HepG2 (cell line): ENCODE data around the gene ZFR. TPM values are rescaled to one million over a fixed set of nuclear protein-coding genes. Genes with fewer than 3 reads are reported as not detected.

Source experiments
- AGO2 ChIP-seq: fragments of 200-400 bp; formaldehyde crosslinking; optimal IDR thresholded peaks from 2 replicates; pipeline ENCODE3; 2017; ENCODE audit warnings: mild to moderate bottlenecking, low read depth, low read length, moderate library complexity
- ATF1 ChIP-seq: IDR thresholded peaks from 2 replicates; pipeline ENCODE4 v1.6.1; 2016; ENCODE audit warnings: mild to moderate bottlenecking, control low read depth
- CENPT ChIP-seq: sonication (generic); formaldehyde crosslinking; IDR thresholded peaks from 2 replicates; pipeline ENCODE4 v1.8.0; 2022; ENCODE audit warnings: low read depth, mild to moderate bottlenecking, moderate library complexity, missing genetic modification reagents
- DR1 ChIP-seq: sonication (generic); formaldehyde crosslinking; IDR thresholded peaks from 2 replicates; pipeline ENCODE4 v1.8.0; 2021; ENCODE audit warnings: mild to moderate bottlenecking, missing genetic modification reagents, inconsistent platforms
- HMG20B ChIP-seq: conservative IDR thresholded peaks from 2 replicates; pipeline ENCODE4 v1.6.1; 2016; ENCODE audit warnings: missing genetic modification reagents, missing compliant biosample characterization
- HOXA3 ChIP-seq: sonication (generic); formaldehyde crosslinking; IDR thresholded peaks from 2 replicates; pipeline ENCODE4 v1.5.0; 2020; ENCODE audit warnings: missing genetic modification reagents
- KAT2B ChIP-seq: fragments of 150-350 bp; IDR thresholded peaks from 2 replicates; pipeline ENCODE4 v1.6.1; 2014; ENCODE audit warnings: low read depth, low read length, borderline replicate concordance
- KDM1A ChIP-seq: IDR thresholded peaks from 2 replicates; pipeline ENCODE4 v1.6.1; 2016; ENCODE audit warnings: missing compliant biosample characterization
- KDM2A ChIP-seq: sonication (generic); formaldehyde crosslinking; IDR thresholded peaks from 2 replicates; pipeline ENCODE4 v1.4.0; 2020; ENCODE audit warnings: low read depth, missing genetic modification reagents, borderline replicate concordance
- PCBP1 ChIP-seq: fragments of 200-400 bp; formaldehyde crosslinking; IDR thresholded peaks from 2 replicates; pipeline ENCODE4 v1.6.1; 2017; ENCODE audit warnings: mild to moderate bottlenecking, low read depth, low read length, borderline replicate concordance
- RARG ChIP-seq: sonication (generic); formaldehyde crosslinking; IDR thresholded peaks from 2 replicates; pipeline ENCODE4 v1.4.0; 2020; ENCODE audit warnings: low read depth, mild to moderate bottlenecking, missing genetic modification reagents
- RBM39 ChIP-seq: fragments of 200-400 bp; formaldehyde crosslinking; IDR thresholded peaks from one replicate; pipeline ENCODE4 v1.6.1; 2018; ENCODE audit warnings: antibody characterized with exemption, mild to moderate bottlenecking, low read depth, low read length; ENCODE audit not compliant: poor library complexity, severe bottlenecking
- REL ChIP-seq: sonication (generic); formaldehyde crosslinking; conservative IDR thresholded peaks from 2 replicates; pipeline ENCODE4 v1.8.0; 2022; ENCODE audit warnings: mild to moderate bottlenecking, missing genetic modification reagents, moderate library complexity
- SALL2 ChIP-seq: sonication (generic); formaldehyde crosslinking; IDR thresholded peaks from 2 replicates; pipeline ENCODE4 v1.8.1; 2023; ENCODE audit warnings: mild to moderate bottlenecking, missing genetic modification reagents, inconsistent platforms
- SIN3B ChIP-seq: fragments of 150-350 bp; IDR thresholded peaks from 2 replicates; pipeline ENCODE4 v1.6.1; 2014; ENCODE audit warnings: low read length
- SRSF9 ChIP-seq: fragments of 200-400 bp; formaldehyde crosslinking; IDR thresholded peaks from 2 replicates; pipeline ENCODE4 v1.6.1; 2018; ENCODE audit warnings: borderline replicate concordance, mild to moderate bottlenecking, low read depth, low read length; ENCODE audit not compliant: insufficient read depth, poor library complexity, severe bottlenecking
- TBX2 ChIP-seq: sonication (generic); formaldehyde crosslinking; IDR thresholded peaks from 2 replicates; pipeline ENCODE4 v1.5.0; 2020; ENCODE audit warnings: missing genetic modification reagents, mild to moderate bottlenecking, borderline replicate concordance
- TBX3 ChIP-seq: fragments of 450-650 bp; IDR thresholded peaks from 2 replicates; pipeline ENCODE4 v1.6.1; 2017; ENCODE audit warnings: antibody characterized with exemption, mild to moderate bottlenecking, inconsistent platforms, borderline replicate concordance
- ZNF180 ChIP-seq: sonication (generic); formaldehyde crosslinking; IDR thresholded peaks from 2 replicates; pipeline ENCODE4 v1.4.0; 2020; ENCODE audit warnings: low read depth, missing genetic modification reagents, borderline replicate concordance
- ZNF232 ChIP-seq: sonication (generic); formaldehyde crosslinking; IDR thresholded peaks from 2 replicates; pipeline ENCODE4 v1.4.0; 2020; ENCODE audit warnings: missing genetic modification reagents, borderline replicate concordance
- ZNF282 ChIP-seq: fragments of 450-650 bp; IDR thresholded peaks from 2 replicates; pipeline ENCODE4 v1.6.1; 2018; ENCODE audit not compliant: partially characterized antibody
- ZNF33A ChIP-seq: sonication (generic); formaldehyde crosslinking; IDR thresholded peaks from 2 replicates; pipeline ENCODE4 v1.5.1; 2020; ENCODE audit warnings: missing genetic modification reagents, mild to moderate bottlenecking, moderate library complexity, borderline replicate concordance
- ZNF557 ChIP-seq: sonication (generic); formaldehyde crosslinking; IDR thresholded peaks from 2 replicates; pipeline ENCODE4 v1.4.0; 2020; ENCODE audit warnings: missing genetic modification reagents
- ZNF567 ChIP-seq: sonication (generic); formaldehyde crosslinking; IDR thresholded peaks from 2 replicates; pipeline ENCODE4 v1.8.1; 2023; ENCODE audit warnings: mild to moderate bottlenecking, missing genetic modification reagents, borderline replicate concordance
- ZNF720 ChIP-seq: sonication (generic); formaldehyde crosslinking; IDR thresholded peaks from 2 replicates; pipeline ENCODE4 v1.4.0; 2020; ENCODE audit warnings: missing genetic modification reagents
- ZNF724P ChIP-seq: sonication (generic); formaldehyde crosslinking; IDR thresholded peaks from 2 replicates; pipeline ENCODE4 v1.8.0; 2022; ENCODE audit warnings: missing genetic modification reagents, borderline replicate concordance
- ZNF782 ChIP-seq: sonication (generic); formaldehyde crosslinking; IDR thresholded peaks from 2 replicates; pipeline ENCODE4 v1.4.0; 2020; ENCODE audit warnings: missing genetic modification reagents, mild to moderate bottlenecking, borderline replicate concordance
- ZSCAN22 ChIP-seq: sonication (generic); formaldehyde crosslinking; IDR thresholded peaks from 2 replicates; pipeline ENCODE4 v1.4.0; 2020; ENCODE audit warnings: mild to moderate bottlenecking, missing genetic modification reagents
- polyA plus RNA-seq, 8 experiments: library from polyadenylated mRNA; depleted of rRNA in 3 of 8; stranded (reverse) in 7 of 8; unstranded in 1 of 8; fragments of >200 nt; fragmentation: Illumina TruSeq in 4 of 8; extraction: Trizol in 4 of 8; gene quantifications; 2 replicates each; pipeline versions ENCODE4 v1.2.1 to v1.2.3, GENCODE V29; 2011 to 2016; ENCODE audit warnings: low read depth in 4 of 8, missing spikeins in 1 of 8, mixed read lengths in 1 of 8; ENCODE audit not compliant: insufficient read depth in 1 of 8
- total RNA-seq, 5 experiments: library from RNA; depleted of rRNA; stranded (reverse); fragments of >200 nt; fragmentation: Illumina TruSeq; extraction: Trizol; gene quantifications; 2 replicates each; pipeline ENCODE4 v1.2.3, GENCODE V29; 2016; ENCODE audit warnings: low read depth in 1 of 5
- TF ChIP-seq, protein P1 (sequence below): IDR thresholded peaks from 2 replicates; pipeline ENCODE4 v1.6.1; 2016; ENCODE audit warnings: missing biosample characterization, missing genetic modification reagents, low read depth
- TF ChIP-seq, protein P2 (sequence below): sonication (generic); formaldehyde crosslinking; IDR thresholded peaks from 2 replicates; pipeline ENCODE4; 2020; ENCODE audit warnings: missing genetic modification reagents, mild to moderate bottlenecking, borderline replicate concordance

ZFR gene
- total and polyA plus RNA-seq, 2 of the 13 experiments (the other 11 are each of a cell fraction or from before 2014, with no cell fraction given), result 89.0 to 92.8 TPM

DNA sequence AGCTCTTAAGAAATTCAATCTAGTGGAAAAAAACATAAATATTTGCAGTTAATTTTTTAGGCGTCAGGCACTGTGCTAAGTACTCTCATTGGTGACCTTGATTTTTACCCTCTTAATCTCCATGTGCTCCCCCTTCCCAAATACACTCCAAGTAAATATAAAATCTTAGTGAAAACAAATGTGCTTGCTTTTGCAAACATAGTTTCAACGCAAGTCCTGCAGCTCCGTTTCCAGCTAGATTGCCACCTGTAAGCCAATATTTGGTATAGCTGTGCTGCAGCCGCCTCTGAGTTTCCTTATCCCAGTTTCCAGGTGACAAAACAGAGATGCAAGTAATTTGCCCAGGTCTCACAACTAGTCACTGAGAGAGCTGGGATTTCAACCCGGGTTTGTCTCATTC is 129.9 kb downstream of the ZFR start (continued):
- TF ChIP-seq HOXA3 (CRISPR knock-in tag) (no peak), HMG20B (CRISPR knock-in tag) (no peak), TBX3 (no peak), ZNF557 (CRISPR knock-in tag) (no peak), ZNF724P (CRISPR knock-in tag) (no peak), ZNF180 (CRISPR knock-in tag) (no peak), ZNF232 (CRISPR knock-in tag) (no peak), KDM1A (no peak), ZNF282 (no peak), PCBP1 (no peak), ZNF33A (CRISPR knock-in tag) (no peak), ZNF782 (CRISPR knock-in tag) (no peak), ATF1 (CRISPR knock-in tag) (peak; percentile 57; the same call in 1 of the 2 replicates), SRSF9 (no peak), CENPT (no peak), KDM2A (CRISPR knock-in tag) (no peak), RBM39 (no peak), ZNF720 (no peak), REL (CRISPR knock-in tag) (no peak), ZNF567 (CRISPR knock-in tag) (no peak), SIN3B (no peak), TBX2 (CRISPR knock-in tag) (peak; percentile 31), RARG (CRISPR knock-in tag) (no peak), ZSCAN22 (no peak), AGO2 (no peak), SALL2 (CRISPR knock-in tag) (no peak), DR1 (no peak), KAT2B (no peak)
- TF ChIP-seq, protein P1, sequence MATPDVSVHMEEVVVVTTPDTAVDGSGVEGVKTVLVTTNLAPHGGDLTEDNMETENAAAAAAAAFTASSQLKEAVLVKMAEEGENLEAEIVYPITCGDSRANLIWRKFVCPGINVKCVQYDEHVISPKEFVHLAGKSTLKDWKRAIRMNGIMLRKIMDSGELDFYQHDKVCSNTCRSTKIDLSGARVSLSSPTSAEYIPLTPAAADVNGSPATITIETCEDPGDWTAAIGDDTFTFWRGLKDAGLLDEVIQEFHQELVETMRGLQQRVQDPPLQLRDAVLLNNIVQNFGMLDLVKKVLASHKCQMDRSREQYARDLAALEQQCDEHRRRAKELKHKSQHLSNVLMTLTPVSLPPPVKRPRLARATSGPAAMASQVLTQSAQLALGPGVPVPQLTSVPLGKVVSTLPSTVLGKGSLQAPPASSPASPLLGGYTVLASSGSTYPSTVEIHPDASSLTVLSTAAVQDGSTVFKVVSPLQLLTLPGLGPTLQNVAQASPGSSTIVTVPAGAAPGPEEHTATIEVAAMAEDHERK (CRISPR knock-in tag), result no peak
- TF ChIP-seq, protein P2, sequence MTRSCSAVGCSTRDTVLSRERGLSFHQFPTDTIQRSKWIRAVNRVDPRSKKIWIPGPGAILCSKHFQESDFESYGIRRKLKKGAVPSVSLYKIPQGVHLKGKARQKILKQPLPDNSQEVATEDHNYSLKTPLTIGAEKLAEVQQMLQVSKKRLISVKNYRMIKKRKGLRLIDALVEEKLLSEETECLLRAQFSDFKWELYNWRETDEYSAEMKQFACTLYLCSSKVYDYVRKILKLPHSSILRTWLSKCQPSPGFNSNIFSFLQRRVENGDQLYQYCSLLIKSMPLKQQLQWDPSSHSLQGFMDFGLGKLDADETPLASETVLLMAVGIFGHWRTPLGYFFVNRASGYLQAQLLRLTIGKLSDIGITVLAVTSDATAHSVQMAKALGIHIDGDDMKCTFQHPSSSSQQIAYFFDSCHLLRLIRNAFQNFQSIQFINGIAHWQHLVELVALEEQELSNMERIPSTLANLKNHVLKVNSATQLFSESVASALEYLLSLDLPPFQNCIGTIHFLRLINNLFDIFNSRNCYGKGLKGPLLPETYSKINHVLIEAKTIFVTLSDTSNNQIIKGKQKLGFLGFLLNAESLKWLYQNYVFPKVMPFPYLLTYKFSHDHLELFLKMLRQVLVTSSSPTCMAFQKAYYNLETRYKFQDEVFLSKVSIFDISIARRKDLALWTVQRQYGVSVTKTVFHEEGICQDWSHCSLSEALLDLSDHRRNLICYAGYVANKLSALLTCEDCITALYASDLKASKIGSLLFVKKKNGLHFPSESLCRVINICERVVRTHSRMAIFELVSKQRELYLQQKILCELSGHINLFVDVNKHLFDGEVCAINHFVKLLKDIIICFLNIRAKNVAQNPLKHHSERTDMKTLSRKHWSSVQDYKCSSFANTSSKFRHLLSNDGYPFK (CRISPR knock-in tag), result no peak
